Fibroblast of lung (primary cell): ENCODE results near the gene PTPN13. TPM values are rescaled to one million over a fixed set of nuclear protein-coding genes. Genes with fewer than 3 reads are reported as not detected.

Experiments used
- DNase-seq, 2 donors: peaks; one replicate each; pipeline versions ENCODE4 v3.0.0 to v3.0.0-alpha.2; 2010; ENCODE audit warnings: low read depth in 2 of 2
- H2AFZ ChIP-seq: 2 replicates; pipeline ENCODE4 v1.5.1; 2012; ENCODE audit warnings: low read length, control low read depth, inconsistent platforms
- H3K27ac ChIP-seq: 2 replicates; pipeline ENCODE4 v1.5.1; 2011; ENCODE audit warnings: low read length, control low read depth; ENCODE audit not compliant: insufficient read depth
- H3K27me3 ChIP-seq: 2 replicates; pipeline ENCODE4 v1.5.1; 2011; ENCODE audit warnings: mild to moderate bottlenecking, low read length; ENCODE audit not compliant: control insufficient read depth, insufficient read depth
- H3K36me3 ChIP-seq: 2 replicates; pipeline ENCODE4 v1.5.1; 2011; ENCODE audit warnings: low read length; ENCODE audit not compliant: control insufficient read depth, insufficient read depth
- H3K4me1 ChIP-seq: 2 replicates; pipeline ENCODE4 v1.5.1; 2011; ENCODE audit warnings: low read length; ENCODE audit not compliant: control insufficient read depth, insufficient read depth; ENCODE audit errors: extremely low read depth
- H3K4me2 ChIP-seq: 2 replicates; pipeline ENCODE4 v1.5.1; 2011; ENCODE audit warnings: low read length, control low read depth; ENCODE audit not compliant: insufficient read depth; ENCODE audit errors: extremely low read depth
- H3K4me3 ChIP-seq, 4 experiments: fragments of 200-600 bp in 1 of 4; sonication (generic) in 1 of 4; replicated peaks in 1 of 4; 2 replicates each; pipeline ENCODE4 v1.5.1; 2011 to 2016; ENCODE audit warnings: low read length in 4 of 4, low read depth in 3 of 4, mild to moderate bottlenecking in 3 of 4, control low read depth in 2 of 4, inconsistent platforms in 1 of 4, mixed read lengths in 1 of 4; ENCODE audit not compliant: insufficient read depth in 1 of 4; ENCODE audit errors: control extremely low read depth in 1 of 4
- H3K79me2 ChIP-seq: 2 replicates; pipeline ENCODE4 v1.5.1; 2012; ENCODE audit warnings: mild to moderate bottlenecking, low read length, inconsistent platforms; ENCODE audit not compliant: control insufficient read depth, insufficient read depth
- H3K9ac ChIP-seq: 2 replicates; pipeline ENCODE4 v1.5.1; 2011; ENCODE audit warnings: mild to moderate bottlenecking, low read length, control low read depth; ENCODE audit not compliant: insufficient read depth
- H3K9me3 ChIP-seq: 2 replicates; pipeline ENCODE4 v1.5.1; 2012; ENCODE audit warnings: low read depth, low read length; ENCODE audit not compliant: control insufficient read depth, insufficient read depth
- H4K20me1 ChIP-seq: 2 replicates; pipeline ENCODE4 v1.5.1; 2011; ENCODE audit warnings: low read length; ENCODE audit not compliant: control insufficient read depth, insufficient read depth; ENCODE audit errors: extremely low read depth
- EZH2 ChIP-seq: IDR thresholded peaks from 2 replicates; pipeline ENCODE4 v1.5.1; 2012; ENCODE audit warnings: low read length, control low read depth, mild to moderate bottlenecking; ENCODE audit errors: missing control alignments
- polyA plus RNA-seq, 2 donors: library from polyadenylated mRNA; depleted of rRNA in 1 of 2; stranded (reverse) in 1 of 2; unstranded in 1 of 2; fragments of >200 nt; gene quantifications; 2 replicates each; pipeline ENCODE4 v1.2.1, GENCODE V29; 2011 to 2012; ENCODE audit warnings: missing spikeins in 1 of 2
- total RNA-seq: library from RNA; depleted of rRNA; stranded (reverse); fragments of >200 nt; gene quantifications from 2 replicates; pipeline ENCODE4 v1.2.1, GENCODE V29; 2014
- TF ChIP-seq, protein P1 (sequence below), 2 donors: IDR thresholded peaks in 1 of 2; conservative IDR thresholded peaks in 1 of 2; 1 replicate in 1 of 2; 2 replicates in 1 of 2; pipeline ENCODE4 v1.5.1; 2011 to 2012; ENCODE audit warnings: low read length in 2 of 2, control low read depth in 1 of 2, inconsistent platforms in 1 of 2, low read depth in 1 of 2, mild to moderate bottlenecking in 1 of 2

Gene PTPN13
- total and polyA plus RNA-seq, 2 donors (not counting 1 experiment from before 2014, with no cell fraction given): 16.5 to 136 TPM

- no peak for TF ChIP-seq EZH2
- TF ChIP-seq, protein P1, sequence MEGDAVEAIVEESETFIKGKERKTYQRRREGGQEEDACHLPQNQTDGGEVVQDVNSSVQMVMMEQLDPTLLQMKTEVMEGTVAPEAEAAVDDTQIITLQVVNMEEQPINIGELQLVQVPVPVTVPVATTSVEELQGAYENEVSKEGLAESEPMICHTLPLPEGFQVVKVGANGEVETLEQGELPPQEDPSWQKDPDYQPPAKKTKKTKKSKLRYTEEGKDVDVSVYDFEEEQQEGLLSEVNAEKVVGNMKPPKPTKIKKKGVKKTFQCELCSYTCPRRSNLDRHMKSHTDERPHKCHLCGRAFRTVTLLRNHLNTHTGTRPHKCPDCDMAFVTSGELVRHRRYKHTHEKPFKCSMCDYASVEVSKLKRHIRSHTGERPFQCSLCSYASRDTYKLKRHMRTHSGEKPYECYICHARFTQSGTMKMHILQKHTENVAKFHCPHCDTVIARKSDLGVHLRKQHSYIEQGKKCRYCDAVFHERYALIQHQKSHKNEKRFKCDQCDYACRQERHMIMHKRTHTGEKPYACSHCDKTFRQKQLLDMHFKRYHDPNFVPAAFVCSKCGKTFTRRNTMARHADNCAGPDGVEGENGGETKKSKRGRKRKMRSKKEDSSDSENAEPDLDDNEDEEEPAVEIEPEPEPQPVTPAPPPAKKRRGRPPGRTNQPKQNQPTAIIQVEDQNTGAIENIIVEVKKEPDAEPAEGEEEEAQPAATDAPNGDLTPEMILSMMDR (conservative IDR thresholded peaks at IDR 0.05 in 1 of 2, IDR thresholded peaks at IDR 0.05 in 1 of 2; ENCODE audit: low read depth in 1 of 2, low read length in 2 of 2): no peak
- Histone ChIP-seq H3K27ac (no peak overlapping the region), H3K27me3 (no peaks in the 10 kb centered on the region), H3K9ac (no peak overlapping the region), H3K36me3 (peaks cover 1% of the 10 kb centered on the region), H4K20me1 (no peaks in the 10 kb centered on the region), H3K4me2 (peak overlapping the region; percentile 78), H3K4me1 (no peaks in the 10 kb centered on the region), H3K79me2 (no peaks in the 10 kb centered on the region), H3K4me3 (peak overlapping the region in 3 of 4 experiments; percentile 12 to 32 (median 15)), H2AFZ (no peak overlapping the region), H3K9me3 (no peaks in the 10 kb centered on the region)
- DNase-seq: peak in 1 of 2 donors; percentile 43
Observed at GRCh38 chr4:86633854-86634253, 39.7 kb downstream of the PTPN13 start.

- H3K9ac ChIP-seq: no peak overlapping the region
- H3K36me3 ChIP-seq: peaks cover 1% of the 10 kb centered on the region
- DNase-seq: peak; percentile 13 to 37
- H3K27me3 ChIP-seq: no peaks in the 10 kb centered on the region
- no peak overlapping the region for H3K4me2 ChIP-seq
- no peak overlapping the region for H2AFZ ChIP-seq
- no peaks in the 10 kb centered on the region for H4K20me1 ChIP-seq
- TF ChIP-seq, protein P1 (conservative IDR thresholded peaks at IDR 0.05 in 1 of 2, IDR thresholded peaks at IDR 0.05 in 1 of 2; ENCODE audit: low read depth in 1 of 2, low read length in 2 of 2): no peak
- no peak for TF ChIP-seq EZH2
- no peaks in the 10 kb centered on the region for H3K79me2 ChIP-seq
- no peak overlapping the region for H3K4me3 ChIP-seq
- H3K4me1 ChIP-seq: no peaks in the 10 kb centered on the region
- H3K27ac ChIP-seq: no peak overlapping the region
- H3K9me3 ChIP-seq: no peaks in the 10 kb centered on the region
Observed at GRCh38 chr4:86640469-86640868, 46.4 kb downstream of the PTPN13 start.

DNA sequence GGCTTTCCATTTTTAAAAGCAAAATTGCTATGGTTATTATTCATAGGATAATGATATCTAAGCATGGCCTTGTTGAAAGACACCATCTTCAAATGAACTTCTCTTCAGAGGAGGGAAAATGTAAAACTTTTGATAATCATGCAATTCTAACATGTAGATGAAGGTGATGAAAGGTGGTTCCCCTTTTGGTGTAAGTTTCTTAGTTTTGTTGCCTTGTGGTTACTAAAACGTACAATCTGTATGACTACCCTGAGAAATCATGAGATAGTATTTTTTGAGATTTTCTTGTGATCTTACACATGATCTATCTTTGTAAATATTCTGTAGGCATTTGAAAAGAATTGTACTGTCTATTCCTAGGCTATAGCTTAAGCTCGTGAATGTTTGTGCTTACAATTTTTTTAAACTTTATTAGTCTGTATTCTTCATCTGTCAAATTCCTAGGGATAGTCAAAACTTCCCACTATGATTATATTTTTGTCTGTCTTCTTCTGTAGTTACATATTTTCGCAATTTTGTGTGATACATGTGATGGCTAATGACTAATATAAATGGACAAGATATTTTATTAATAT, 47.5 kb downstream of the PTPN13 start:
- H3K27ac ChIP-seq: no peak overlapping the region
- H3K9ac ChIP-seq: no peak overlapping the region
- no peak overlapping the region for H2AFZ ChIP-seq
- H3K27me3 ChIP-seq: no peaks in the 10 kb centered on the region
- H3K9me3 ChIP-seq: no peaks in the 10 kb centered on the region
- no peaks in the 10 kb centered on the region for H4K20me1 ChIP-seq
- H3K4me1 ChIP-seq: no peaks in the 10 kb centered on the region
- no peaks in the 10 kb centered on the region for H3K79me2 ChIP-seq
- no peak overlapping the region for H3K4me3 ChIP-seq
- DNase-seq: no peak
- no peak overlapping the region for H3K4me2 ChIP-seq
- no peaks in the 10 kb centered on the region for H3K36me3 ChIP-seq
- TF ChIP-seq, protein P1 (conservative IDR thresholded peaks at IDR 0.05 in 1 of 2, IDR thresholded peaks at IDR 0.05 in 1 of 2; ENCODE audit: low read depth in 1 of 2, low read length in 2 of 2): no peak
- no peak for TF ChIP-seq EZH2
